Lower leg skin (tissue), 4 donors: ENCODE results near the gene MEOX2. TPM values are rescaled to one million over a fixed set of nuclear protein-coding genes. Genes with fewer than 3 reads are reported as not detected.

Experiments
- DNase-seq, 2 donors: peaks; one replicate each; pipeline ENCODE4 v3.0.0-alpha.2; 2019; ENCODE audit warnings: low spot score in 2 of 2
- H3K4me3 ChIP-seq: fragments of 200-600 bp; sonication (generic); 2 replicates; pipeline ENCODE4 v1.5.1; 2017; ENCODE audit warnings: mild to moderate bottlenecking, low read depth; ENCODE audit not compliant: poor library complexity, severe bottlenecking
- CTCF ChIP-seq, 3 donors: fragments of 450-650 bp; IDR thresholded peaks; one replicate each; pipeline ENCODE4 v1.5.1; 2016; ENCODE audit warnings: antibody characterized with exemption in 3 of 3, mild to moderate bottlenecking in 3 of 3, moderate library complexity in 2 of 3
- POLR2A ChIP-seq, 2 donors: fragments of 450-650 bp; IDR thresholded peaks; one replicate each; pipeline ENCODE4 v1.6.1; 2016 to 2017; ENCODE audit warnings: antibody characterized with exemption in 2 of 2, mild to moderate bottlenecking in 1 of 2, moderate library complexity in 1 of 2
- WGBS, 2 donors: methylation state at CpG; one replicate each; pipeline ENCODE4 v1.1.5; 2018; 5-methylcytosine and 5-hydroxymethylcytosine counted together
- intact Hi-C: fragments of 100-400 bp; cut with DNase I; formaldehyde crosslinking; loops from one replicate; pipeline ENCODE4 v1.15.0; 2023; ENCODE audit warnings: low total_unique reads
- total RNA-seq, 4 donors: library from RNA; depleted of rRNA; stranded (reverse); fragments of >200 nt; gene quantifications; one replicate each; pipeline ENCODE4 v1.1.0, GENCODE V29; 2016

MEOX2 gene
- total RNA-seq, 4 donors from 2014 or later, result 3.2 to 5.0 (median 4.1) TPM

DNA sequence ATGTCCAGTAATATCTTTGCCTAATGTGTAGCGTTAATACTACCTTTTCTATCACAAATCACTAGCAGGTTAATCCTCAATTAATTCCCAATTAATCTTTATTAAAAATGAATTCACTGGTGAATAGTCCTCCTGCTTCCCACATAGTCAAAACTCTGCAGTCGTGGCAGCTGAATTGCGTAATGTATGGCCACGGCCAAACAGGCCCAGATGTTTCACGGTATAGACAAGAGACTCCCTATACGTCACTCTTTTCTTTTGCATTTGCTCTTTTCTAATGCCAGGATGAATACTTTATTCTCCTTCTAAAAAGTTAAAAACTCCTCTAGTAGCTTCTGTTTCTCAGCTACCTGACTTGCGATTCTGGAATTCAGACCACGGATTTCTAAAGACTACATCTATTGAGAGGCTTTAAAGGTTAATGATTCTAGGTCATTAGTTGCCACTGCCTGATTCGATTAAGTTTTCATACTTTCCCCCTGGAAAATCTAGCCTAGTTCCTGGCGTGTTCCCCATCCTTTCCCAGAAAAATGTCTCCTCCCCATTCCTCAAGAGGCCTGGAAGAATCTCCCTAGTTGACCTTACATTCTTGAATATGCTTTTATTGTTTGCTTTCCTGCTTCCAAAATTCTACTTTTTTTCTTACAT is 16.9 kb downstream of the MEOX2 start:
- intact Hi-C loops, result no loop called here
- H3K4me3 ChIP-seq, result no peak overlapping the region
- 73 to 78% methylated on average over 10 of the region's 10 CpGs for WGBS, 2 donors
- TF ChIP-seq POLR2A (IDR thresholded peaks at IDR 0.05) (no peak), CTCF (IDR thresholded peaks at IDR 0.05) (no peak)
- DNase-seq, result no peak

DNA sequence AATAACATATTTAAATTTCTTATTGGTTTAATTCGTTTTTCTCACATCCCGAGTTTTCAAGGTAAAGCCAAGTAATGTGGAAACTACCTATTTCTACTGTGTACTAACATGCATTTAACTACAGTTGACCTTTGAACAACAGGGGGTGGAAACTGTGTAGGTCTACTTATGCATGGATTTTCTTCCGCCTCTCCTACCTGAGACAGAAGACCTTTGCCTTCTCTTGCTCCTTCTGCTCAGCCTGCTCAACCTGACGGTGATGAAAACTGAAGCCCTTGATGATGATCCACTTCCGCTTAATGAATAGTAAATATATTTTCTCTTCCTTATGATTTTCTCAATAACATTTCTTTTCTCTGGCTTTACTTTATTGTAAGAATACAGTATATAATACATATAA is 18.5 kb downstream of the MEOX2 start:
- no peak for TF ChIP-seq CTCF (IDR thresholded peaks at IDR 0.05)
- intact Hi-C loops, result no loop called here
- DNase-seq, result no peak
- H3K4me3 ChIP-seq, result no peak overlapping the region
- WGBS, 2 donors, result 87 to 88% methylated on average over 5 of the region's 5 CpGs

DNA sequence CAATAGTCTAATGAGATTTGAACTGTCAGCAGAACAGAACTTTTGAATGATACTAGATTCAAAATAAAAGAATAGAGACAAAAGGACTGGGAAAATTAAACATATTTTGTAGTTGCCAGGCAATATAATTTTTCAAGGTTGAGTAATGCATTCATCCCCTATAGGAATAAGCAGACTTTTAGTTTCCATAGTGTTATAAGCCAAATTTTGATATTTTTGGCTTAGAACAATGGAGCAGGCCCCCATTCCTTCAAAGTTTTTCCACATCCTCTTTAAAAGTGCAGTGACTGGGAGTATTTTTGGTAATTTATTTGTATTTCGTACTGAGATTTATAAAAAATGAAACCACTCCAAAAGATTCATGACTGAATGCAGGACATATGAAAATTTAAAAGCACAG is 24.0 kb downstream of the MEOX2 start:
- WGBS, 2 donors, result 47 to 57% methylated on average over 1 of the region's 1 CpG
- TF ChIP-seq POLR2A (IDR thresholded peaks at IDR 0.05), result no peak
- TF ChIP-seq CTCF (IDR thresholded peaks at IDR 0.05), result no peak

GRCh38 chr7:15658247-15658646 is 28.2 kb downstream of the MEOX2 start:
- 51 to 76% methylated on average over 3 of the region's 3 CpGs for WGBS, 2 donors
- intact Hi-C loops, result no loop called here

More for the DNA sequence above, 24.0 kb downstream of the MEOX2 start:
- H3K4me3 ChIP-seq, result no peak overlapping the region
- no peak for DNase-seq
- intact Hi-C loops, result no loop called here

GRCh38 chr7:15652776-15653290 is 33.6 kb downstream of the MEOX2 start:
- no peak for DNase-seq
- TF ChIP-seq POLR2A (IDR thresholded peaks at IDR 0.05), result no peak
- TF ChIP-seq CTCF (IDR thresholded peaks at IDR 0.05), result no peak
- WGBS, 2 donors, result 7 to 21% methylated on average over 2 of the region's 2 CpGs
- no peak overlapping the region for H3K4me3 ChIP-seq
- intact Hi-C loops, result no loop called here

More at GRCh38 chr7:15658247-15658646, 28.2 kb downstream of the MEOX2 start:
- TF ChIP-seq POLR2A (IDR thresholded peaks at IDR 0.05) (no peak), CTCF (IDR thresholded peaks at IDR 0.05) (no peak)
- no peak for DNase-seq
- no peak overlapping the region for H3K4me3 ChIP-seq

DNA sequence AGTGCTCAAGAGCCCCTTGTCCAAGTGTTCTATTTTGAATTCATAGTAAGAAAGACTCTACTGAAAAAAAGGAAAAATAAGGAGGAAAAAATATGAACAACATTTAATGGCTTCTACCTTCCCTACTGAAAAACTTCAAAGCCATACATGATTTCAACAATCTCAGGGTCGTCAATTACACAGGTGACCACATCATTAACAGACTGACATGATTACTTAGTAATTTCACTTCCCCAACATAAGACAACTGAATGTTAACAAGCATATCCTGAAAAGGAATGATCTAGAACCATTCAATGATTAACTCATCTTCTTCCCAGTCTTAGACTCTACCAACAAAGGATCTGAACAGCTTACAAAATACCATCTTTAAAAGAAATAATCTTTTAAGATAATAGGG is 34.8 kb downstream of the MEOX2 start:
- intact Hi-C loops, result no loop called here
- no peak for DNase-seq
- WGBS, 2 donors, result 66 to 76% methylated on average over 1 of the region's 1 CpG
- H3K4me3 ChIP-seq, result no peak overlapping the region
- TF ChIP-seq POLR2A (IDR thresholded peaks at IDR 0.05) (no peak), CTCF (IDR thresholded peaks at IDR 0.05) (no peak)
